ENCODE data around the gene DCST2. TPM values are rescaled to one million over a fixed set of nuclear protein-coding genes. Genes with fewer than 3 reads are reported as not detected.

DCST2 gene
- total RNA-seq, 4 donors from 2014 or later = 0.36 to 0.79 (median 0.38) TPM; not detected in 1

DNA sequence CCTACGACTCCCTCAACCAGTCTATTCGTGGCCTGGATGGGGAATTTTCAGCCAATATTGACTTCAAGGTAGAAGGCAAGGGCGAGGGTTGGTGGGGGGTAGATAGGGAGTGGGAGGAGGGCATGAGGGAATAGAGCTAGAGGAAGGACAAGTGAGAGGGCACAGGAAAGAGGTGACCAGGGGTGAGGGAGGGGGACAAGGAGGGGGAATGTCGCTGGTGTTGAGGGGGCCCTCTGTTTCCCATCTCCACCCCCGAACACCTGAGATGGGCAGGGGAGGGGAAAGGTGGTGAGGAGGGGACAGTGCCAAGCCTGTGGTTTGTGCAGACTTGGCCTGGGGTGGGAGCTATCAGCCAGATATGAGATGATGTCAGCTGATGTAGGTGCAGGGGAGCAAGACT lies 9.2 kb upstream of the DCST2 start:
- no peak for DNase-seq (ENCODE audit: low spot score)
- ATAC-seq (ENCODE audit: low FRiP score) = no peak
- TF ChIP-seq, protein P1, sequence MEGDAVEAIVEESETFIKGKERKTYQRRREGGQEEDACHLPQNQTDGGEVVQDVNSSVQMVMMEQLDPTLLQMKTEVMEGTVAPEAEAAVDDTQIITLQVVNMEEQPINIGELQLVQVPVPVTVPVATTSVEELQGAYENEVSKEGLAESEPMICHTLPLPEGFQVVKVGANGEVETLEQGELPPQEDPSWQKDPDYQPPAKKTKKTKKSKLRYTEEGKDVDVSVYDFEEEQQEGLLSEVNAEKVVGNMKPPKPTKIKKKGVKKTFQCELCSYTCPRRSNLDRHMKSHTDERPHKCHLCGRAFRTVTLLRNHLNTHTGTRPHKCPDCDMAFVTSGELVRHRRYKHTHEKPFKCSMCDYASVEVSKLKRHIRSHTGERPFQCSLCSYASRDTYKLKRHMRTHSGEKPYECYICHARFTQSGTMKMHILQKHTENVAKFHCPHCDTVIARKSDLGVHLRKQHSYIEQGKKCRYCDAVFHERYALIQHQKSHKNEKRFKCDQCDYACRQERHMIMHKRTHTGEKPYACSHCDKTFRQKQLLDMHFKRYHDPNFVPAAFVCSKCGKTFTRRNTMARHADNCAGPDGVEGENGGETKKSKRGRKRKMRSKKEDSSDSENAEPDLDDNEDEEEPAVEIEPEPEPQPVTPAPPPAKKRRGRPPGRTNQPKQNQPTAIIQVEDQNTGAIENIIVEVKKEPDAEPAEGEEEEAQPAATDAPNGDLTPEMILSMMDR (IDR thresholded peaks at IDR 0.05) = no peak

DNA sequence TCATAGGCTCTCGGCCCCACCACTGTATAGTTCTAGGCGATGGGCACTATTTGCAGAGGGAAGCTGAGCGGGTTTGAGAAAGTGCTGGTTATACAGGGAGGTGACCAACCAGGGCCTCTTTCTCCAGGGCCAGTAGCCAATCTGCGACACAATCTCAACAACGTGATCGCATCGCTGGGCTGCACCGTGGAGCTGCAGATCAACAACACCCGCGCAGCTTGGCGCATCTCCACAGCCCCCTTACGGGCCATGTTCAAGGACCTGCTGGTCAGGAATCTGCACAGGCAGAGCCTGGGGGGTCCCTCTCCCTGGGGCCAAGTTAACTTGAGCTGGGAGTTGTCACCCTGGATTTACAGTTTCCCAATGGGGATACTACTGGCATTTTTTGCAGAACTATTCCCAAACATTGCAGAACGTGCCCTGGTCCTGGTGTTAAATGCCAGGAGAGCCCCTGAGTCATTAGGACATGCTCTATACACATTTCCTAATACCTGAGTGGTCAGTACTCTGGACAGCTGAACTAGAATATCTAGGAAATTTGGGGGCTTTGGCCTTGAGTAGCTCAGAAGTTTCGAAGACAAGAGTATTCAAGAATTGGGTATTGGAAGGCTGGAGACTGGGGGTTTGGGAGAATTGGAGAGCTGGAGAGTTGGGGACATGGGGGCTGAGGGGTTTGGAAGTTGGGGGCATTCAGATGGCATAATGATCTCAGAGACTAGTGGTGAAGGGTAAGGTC lies 6.9 kb upstream of the DCST2 start:
- no peak for DNase-seq (ENCODE audit: low spot score)
- ATAC-seq (ENCODE audit: low FRiP score) = no peak
- TF ChIP-seq, protein P1 (IDR thresholded peaks at IDR 0.05) = no peak

DNA sequence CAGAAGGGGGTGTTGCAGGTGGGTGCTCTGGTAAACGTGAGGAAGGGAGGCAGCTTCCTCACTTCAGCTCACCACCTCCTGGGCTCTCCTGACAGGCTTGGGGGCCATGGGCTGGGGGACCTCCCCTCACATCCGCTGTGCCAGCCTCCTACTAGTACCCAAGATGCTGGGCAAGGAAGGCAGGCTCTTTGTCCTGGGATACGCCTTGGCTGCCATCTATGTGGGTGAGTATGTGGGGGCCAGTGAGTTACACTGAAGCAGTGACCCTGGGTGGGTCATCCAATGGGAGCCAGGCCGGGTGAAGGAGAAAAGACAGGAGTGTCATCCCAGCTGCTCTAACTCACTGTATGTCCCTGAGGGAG lies 5.7 kb upstream of the DCST2 start:
- TF ChIP-seq, protein P1 (IDR thresholded peaks at IDR 0.05) = no peak
- DNase-seq (ENCODE audit: low spot score) (no peak), ATAC-seq (ENCODE audit: low FRiP score) (no peak)

DNA sequence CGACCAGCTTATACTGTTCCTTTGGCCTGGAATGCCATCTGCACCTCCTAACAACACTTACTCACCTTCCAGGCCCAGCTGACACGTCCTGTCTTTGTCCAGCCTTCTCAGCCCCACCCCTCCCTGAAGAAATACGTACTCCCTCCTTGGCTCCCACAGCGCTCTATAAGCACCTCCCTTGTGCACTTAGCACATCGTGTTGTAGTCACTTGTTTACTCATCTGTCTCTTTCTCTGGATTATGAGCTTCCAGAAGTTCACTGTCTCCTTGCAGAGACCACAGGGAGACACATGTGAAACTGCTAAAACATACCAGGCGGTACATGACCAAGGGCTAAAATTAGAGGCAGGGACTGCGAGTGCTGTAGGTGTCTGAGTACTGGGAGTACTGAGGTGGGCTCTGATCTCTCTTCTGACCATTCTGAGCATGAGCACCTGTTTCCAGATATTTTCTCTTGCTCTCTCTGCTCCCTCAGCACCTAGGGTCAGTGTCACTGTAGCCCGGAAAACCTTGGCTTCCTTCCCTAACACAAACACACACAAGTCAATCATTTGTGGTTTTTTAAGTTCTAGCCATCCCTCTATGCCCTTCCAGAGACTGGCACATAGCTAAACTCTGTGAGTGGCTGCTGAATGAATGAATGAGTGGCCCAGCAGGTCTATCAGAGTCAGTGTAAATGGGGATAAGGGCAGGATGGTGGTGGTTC lies 5.2 kb upstream of the DCST2 start:
- TF ChIP-seq, protein P1 (IDR thresholded peaks at IDR 0.05) = no peak
- ATAC-seq (ENCODE audit: low FRiP score) = peak; percentile 95
- DNase-seq (ENCODE audit: low spot score) = no peak

DNA sequence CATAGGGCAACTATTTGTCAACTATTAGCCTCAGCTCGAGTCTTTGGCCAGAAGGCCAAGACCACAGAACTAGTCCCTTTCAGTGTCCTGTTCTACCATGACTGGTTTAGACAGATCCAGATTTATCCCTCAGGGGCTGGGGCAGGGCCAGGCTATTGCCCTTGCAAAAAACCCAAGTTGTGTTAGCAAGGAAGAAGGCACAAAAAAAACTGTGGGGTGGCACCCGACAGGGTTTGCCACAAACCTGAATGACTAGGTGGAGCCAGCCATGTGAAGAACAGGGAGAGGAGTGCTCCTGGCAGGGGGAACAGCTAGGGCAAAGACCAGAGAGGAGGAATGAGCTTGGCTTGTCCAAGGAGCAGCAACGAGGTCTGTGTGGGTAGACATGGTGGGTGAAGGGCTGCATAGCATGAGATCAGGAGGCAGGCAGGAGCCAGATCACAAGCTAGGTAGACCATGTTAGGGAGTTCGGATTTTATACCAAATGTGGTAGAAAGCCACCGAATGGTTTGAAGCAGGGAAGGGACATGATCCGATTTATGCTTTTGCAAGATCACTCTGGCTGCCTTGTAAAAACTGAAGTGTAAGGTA lies 4.4 kb upstream of the DCST2 start:
- TF ChIP-seq, protein P1 (IDR thresholded peaks at IDR 0.05) = no peak
- DNase-seq (ENCODE audit: low spot score) = no peak
- ATAC-seq (ENCODE audit: low FRiP score) = no peak

DNA sequence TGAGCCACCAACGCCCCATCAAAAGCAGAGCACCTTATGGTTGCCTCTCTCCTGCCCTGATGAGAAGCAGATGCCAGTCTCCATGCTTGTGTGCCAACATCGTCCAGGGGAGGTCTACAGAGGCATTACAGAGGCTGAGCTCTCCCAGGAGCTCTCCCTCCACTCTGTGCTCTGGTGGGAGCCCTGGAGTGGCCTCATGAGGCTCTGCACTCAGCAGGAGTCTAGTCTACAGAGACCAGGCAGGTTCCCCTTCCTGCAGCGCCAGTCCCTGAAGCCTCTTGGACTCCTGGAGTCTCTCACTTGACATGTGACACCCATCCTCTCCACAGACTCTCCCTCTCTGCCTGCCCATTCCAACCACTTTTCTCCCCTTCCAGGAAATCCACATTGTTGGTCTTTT lies 3.5 kb upstream of the DCST2 start:
- ATAC-seq (ENCODE audit: low FRiP score) (no peak), DNase-seq (ENCODE audit: low spot score) (no peak)
- TF ChIP-seq, protein P1 (IDR thresholded peaks at IDR 0.05) = no peak

Data from omental fat pad (tissue), 4 donors.